ENCODE data around the gene PAMR1.

DNA sequence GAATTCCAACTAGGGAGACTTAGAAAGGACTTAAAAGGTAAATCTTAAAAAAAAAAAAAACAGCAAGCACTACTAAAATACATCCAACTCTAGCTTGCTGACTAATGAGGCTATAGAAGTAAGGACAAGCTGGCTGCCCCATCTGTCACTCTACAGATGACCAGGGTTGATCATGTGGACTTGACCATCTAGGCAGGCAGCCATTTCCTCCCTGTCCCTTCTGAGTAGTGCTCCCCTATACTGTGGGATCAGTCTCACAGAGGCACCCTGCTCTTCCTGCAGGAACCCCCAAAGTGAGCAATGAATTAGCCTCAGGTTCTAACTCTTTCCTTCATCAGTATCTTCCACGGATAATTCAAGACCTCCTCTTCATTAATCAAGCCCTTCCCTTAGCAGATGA is 118.4 kb downstream of the PAMR1 start:
- TF ChIP-seq, protein P1, sequence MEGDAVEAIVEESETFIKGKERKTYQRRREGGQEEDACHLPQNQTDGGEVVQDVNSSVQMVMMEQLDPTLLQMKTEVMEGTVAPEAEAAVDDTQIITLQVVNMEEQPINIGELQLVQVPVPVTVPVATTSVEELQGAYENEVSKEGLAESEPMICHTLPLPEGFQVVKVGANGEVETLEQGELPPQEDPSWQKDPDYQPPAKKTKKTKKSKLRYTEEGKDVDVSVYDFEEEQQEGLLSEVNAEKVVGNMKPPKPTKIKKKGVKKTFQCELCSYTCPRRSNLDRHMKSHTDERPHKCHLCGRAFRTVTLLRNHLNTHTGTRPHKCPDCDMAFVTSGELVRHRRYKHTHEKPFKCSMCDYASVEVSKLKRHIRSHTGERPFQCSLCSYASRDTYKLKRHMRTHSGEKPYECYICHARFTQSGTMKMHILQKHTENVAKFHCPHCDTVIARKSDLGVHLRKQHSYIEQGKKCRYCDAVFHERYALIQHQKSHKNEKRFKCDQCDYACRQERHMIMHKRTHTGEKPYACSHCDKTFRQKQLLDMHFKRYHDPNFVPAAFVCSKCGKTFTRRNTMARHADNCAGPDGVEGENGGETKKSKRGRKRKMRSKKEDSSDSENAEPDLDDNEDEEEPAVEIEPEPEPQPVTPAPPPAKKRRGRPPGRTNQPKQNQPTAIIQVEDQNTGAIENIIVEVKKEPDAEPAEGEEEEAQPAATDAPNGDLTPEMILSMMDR (IDR thresholded peaks at IDR 0.05): no peak
- no peak for TF ChIP-seq POLR2A (IDR thresholded peaks at IDR 0.05)
- no peak for TF ChIP-seq POLR2AphosphoS5 (IDR thresholded peaks at IDR 0.05)
- no peak for TF ChIP-seq EP300 (IDR thresholded peaks at IDR 0.05; ENCODE audit: low read depth)
